Non-pigmented ciliary epithelial cell (primary cell): ENCODE measurements around the gene KBTBD12.
"Not testable (repeated sequence)": the region's sequence is repeated elsewhere in the genome, so short reads cannot be mapped to it uniquely, and the experiment has no call there.

Experiments
- DNase-seq: peaks from one replicate; pipeline ENCODE4 v3.0.0-alpha.2; 2010; ENCODE audit warnings: low read depth

KBTBD12 gene, protein sequence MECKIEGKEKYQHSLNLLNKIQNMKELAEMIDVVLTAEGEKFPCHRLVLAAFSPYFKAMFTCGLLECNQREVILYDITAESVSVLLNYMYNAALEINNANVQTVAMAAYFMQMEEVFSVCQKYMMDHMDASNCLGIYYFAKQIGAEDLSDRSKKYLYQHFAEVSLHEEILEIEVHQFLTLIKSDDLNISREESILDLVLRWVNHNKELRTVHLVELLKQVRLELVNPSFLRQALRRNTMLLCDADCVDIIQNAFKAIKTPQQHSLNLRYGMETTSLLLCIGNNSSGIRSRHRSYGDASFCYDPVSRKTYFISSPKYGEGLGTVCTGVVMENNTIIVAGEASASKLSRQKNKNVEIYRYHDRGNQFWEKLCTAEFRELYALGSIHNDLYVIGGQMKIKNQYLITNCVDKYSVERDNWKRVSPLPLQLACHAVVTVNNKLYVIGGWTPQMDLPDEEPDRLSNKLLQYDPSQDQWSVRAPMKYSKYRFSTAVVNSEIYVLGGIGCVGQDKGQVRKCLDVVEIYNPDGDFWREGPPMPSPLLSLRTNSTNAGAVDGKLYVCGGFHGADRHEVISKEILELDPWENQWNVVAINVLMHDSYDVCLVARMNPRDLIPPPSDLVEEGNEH

DNA sequence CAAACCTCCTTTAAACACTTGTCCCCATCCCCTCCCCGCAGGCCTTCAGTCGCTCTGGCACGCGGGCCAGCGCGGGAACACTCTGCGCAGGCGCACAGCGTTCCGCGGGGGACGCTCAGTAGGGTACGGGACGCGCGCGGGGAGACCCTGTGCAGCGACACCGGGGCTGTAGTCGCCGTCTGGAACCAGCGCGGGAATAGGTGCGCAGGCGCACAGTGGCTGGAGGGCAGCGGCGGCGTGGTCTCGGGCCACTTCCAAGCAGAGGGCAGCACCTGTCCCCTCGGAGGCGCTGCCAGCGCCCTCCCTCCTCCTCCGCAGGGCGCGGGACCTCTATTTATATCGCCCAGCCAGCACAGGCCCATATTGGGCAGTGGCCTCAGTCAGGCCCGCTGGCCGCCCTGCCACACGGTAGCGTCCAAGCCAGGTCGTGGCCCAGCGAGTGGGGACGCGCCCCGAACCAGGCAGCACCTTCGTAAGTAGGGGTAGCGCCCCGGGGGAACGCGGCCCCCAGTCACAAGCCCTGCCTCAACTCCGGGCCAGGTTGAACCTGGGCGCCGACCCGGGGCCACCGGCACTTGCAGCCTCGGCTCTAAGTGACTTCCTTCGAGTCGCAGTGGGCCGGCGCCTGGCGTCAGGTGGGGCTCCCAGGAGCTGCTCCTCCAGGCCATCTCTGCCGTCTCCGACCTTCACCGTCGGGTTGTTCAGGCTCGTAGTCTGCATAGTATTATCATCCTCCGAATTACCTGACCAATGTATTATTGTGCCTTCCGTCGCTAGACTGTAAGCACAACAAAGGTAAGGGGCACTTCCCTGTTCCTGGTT is at the start of gene KBTBD12:
KBTBD12 (plus strand) TSS at position 118 of the 822 bp plus-strand sequence. CDS start 7,830 bp downstream, outside the sequence.
- no peak for DNase-seq

- peak; percentile 47 for DNase-seq
Measured at GRCh38 chr3:127865941-127866340, 49.1 kb upstream of the KBTBD12 start.

GRCh38 chr3:127867412-127867811 is 47.6 kb upstream of the KBTBD12 start:
- DNase-seq = no peak

DNA sequence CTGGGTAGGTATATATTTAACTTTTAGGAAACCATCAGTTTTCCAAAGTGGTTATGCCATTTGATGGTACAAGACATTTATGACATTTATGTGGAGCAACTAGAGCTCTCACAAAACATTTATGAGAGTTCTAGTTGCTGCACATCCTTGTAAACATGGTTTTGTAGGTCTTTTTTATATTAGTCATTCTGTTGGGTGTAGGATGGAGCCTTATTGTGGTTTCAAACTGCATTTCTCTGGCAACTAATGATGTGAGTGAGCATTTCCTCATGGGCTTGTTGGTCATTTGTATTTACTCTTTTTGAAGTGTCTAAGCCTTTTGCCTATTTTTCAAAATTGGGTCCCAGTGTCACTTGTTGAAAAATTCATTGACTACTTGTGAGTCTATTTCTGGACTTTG is 47.0 kb upstream of the KBTBD12 start:
- DNase-seq = no peak

DNA sequence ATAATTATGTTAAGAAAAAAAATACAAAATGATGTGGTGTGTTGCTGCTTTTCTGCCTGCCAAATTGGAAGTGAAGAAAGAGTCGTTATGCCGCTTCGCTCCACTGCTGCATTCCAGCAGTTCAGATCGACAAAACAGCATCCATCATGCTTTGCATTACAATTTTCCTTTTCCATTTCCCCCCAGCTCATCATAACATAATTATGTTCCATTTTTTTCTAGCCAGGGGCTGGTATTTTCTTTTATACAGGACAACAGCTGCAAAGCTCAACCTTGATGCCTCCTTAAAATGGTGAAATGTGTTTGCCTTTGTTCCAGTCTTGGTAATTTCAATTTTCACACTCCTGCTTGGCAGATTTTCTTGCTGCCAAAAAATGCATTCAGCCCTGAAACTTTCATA is 44.9 kb upstream of the KBTBD12 start:
- DNase-seq = no peak

DNA sequence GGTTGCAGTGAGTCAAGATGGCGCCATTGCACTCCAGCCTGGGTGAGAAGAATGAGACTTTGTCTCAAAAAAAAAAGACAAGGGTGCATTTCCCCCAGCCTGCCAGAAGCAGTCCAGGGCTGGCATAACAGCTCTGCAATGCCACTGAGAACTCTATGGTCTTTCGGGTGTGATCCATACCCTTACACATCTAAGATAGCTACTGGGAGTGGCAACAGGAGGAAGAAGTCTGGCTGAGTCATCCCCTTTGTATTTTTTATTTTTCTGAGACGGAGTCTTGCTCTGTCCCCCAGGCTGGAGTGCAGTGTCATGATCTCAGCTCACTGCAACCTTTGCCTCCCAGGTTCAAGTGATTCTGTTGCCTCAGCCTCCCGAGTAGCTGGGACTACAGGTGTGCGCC is 40.9 kb upstream of the KBTBD12 start:
- DNase-seq = not testable (repeated sequence)

DNA sequence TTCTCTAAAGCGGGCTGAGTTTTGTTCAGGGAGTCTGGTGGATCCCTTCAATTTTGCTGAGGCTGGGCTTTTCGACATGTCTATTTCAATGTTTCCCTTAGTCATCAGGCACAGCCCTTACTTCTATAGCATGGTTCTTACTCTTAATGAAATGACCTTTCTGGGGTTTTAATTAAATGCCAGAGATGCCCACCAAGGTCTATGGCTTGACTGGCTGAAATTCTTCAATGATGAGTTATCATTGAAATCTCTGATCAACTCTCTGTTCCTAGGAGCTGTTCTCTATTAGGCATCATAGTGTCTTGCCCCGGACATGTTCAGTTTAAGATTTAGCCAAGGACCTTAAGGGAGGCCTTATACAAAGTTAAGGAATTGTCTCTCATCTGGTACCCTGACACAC is 33.4 kb upstream of the KBTBD12 start:
- DNase-seq = no peak

DNA sequence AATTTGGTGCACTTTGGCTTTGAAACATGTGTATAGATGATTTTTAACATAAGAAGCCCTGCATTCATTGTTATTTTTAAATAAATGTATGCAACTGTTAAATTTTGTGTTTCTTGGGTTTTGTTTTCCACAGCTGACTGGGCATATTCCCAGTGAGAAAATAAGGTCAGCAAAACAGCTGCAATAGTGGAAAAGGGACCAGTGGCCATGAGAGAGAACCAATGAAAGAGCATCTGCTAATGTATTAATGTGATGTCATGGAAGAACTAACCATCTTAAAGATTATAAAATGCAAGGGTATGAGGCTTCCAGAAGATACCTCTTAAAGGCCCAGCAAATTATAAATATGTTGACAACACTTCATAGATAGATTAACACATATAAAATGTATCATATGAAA is 31.0 kb upstream of the KBTBD12 start:
- no peak for DNase-seq

DNA sequence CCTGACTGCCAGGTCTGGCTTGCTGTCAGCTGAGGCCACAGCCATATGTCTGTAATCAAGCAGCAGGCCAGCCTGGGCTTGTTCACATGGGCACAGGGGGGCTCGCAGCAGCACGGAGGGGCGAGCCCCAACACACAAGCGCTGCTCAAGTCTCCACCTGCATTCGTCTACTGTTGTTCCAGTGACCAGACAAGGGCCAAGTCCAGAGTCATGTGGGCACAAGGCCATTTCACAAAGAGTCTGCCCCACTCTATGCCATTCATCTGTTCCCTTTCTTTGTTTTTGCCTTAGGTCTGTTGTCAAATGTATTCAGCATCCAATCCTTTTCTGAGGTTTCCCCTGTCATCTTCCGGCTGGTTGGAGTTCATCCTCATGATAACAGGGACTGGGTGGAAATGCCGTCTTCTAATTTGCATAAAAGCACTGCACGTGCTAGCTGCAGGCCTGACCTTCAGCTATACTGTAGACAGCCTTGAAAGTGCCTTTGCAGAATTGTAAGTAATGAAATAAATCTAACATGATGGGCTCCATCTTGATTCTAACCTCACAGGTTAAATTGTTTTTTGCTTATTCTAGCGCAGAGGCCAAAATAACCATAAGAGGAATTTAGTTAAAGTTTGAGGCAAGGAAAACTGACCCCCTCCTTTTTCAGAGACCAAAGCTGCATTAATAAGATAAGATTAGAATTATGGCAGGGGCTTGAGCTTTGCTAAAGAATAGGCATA is 28.6 kb upstream of the KBTBD12 start:
- DNase-seq = no peak

- no peak for DNase-seq
Measured at GRCh38 chr3:127886956-127887231, 28.1 kb upstream of the KBTBD12 start.

DNA sequence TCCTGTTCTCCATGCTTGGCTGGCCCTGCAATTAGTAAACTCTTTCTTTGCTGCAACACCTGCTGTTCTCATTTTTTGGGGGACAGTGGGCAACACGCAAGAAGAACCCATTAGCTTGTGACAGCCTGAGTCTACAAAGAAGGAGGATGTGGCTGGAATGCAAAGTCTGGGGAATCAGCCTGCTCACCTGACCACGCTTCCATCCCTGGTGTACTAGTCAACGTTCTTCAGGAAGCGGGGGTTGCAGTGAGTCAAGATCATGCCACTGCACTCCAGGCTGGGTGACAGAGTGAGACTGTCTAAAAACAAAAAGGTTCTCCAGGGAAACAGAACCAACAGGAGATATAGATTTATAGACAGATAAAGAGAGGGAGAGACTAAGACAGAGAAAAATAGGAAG is 27.7 kb upstream of the KBTBD12 start:
- no peak for DNase-seq

DNA sequence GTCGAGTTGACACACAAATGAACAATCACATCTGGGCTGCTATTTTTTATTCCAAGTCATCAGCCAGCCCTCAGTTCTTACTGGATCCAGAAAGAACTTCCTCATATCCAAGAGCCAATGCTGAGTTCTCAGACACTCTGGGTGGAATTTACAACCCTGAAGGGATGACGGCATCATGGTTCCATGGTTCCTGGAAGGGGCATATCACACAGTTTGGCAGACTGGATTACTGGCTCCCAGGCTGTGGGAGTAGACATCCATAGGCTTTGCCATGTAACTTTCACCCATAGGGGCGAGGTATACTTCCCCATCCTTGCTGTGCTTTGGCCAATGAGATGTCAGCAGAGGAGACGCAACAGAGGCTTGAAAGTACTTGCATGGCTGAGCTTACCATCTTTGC is 26.9 kb upstream of the KBTBD12 start:
- no peak for DNase-seq

DNA sequence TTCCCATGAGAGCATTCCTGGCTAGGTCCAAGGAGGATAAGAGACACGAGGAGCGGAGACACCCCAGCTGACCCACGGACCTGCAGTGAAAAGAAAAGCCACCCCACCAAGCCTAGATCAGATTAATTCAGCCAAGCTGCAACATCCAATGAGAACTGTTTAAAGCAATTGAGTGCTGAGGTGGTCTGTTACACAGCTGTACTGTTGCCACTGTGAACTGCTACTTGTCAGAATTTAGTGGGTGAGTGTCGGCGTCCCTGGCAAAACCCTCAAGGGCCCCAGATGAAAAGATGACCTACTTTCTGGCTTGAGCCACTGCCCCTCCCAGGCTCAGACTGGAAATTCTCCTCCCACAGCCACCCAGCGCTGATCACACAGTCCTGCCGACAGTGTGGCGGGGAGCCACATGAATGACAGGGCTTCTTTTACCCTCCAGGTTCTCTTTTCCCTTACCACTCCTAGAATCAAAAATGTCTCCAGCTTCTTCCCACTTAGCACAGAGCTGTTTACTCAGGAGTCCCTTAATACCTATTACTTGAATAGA is 26.4 kb upstream of the KBTBD12 start:
- no peak for DNase-seq

DNA sequence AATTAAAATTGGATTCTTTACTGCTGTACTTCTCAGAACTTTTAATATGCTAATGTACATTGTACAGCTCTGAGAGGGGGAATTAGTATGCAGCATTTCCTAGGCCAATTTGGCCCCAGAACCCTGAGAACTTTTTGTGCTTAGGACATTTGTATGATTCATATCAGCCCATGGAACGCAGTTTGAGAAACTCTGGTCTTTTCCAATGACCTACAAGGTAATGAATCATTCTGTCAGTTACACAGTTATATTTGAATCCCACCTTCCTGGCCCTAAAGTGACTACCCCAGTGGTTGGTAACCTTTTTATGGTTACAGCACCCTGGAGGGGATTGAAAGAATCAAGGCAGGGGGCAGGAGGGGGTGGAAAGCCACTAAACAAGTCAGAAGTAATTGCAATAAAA is 25.6 kb upstream of the KBTBD12 start:
- DNase-seq = peak; percentile 55

DNA sequence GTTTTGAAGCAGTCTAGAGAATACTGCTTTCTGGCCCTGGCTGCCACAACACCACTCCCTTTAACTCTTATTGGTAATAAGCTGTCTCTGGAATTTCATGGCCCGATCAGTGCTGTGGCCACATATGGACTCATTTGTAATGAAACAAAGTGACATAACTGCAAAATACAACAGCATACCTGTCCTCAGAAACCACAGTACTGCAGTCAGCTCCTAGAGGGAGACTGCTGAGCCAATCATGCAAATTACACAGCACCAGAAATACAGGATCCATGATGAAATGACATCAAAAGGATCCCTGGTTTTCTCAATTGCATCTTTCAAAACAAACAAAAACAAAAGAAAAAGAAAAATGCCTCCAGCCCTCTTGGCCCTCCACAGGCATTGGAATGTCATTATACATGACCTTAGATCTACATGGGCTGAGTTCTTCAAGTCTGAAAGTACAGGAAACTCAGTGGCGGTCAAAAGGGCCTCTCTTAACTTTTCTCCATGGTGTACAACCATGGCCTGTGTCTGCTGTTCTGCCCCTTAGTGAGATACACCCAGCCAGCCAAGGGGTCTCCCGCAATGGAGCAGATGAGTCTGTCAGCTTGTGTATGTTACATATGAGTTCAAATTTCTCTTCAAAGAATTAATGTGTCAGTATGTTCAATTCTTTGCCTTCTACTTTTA is 24.9 kb upstream of the KBTBD12 start:
- no peak for DNase-seq

DNA sequence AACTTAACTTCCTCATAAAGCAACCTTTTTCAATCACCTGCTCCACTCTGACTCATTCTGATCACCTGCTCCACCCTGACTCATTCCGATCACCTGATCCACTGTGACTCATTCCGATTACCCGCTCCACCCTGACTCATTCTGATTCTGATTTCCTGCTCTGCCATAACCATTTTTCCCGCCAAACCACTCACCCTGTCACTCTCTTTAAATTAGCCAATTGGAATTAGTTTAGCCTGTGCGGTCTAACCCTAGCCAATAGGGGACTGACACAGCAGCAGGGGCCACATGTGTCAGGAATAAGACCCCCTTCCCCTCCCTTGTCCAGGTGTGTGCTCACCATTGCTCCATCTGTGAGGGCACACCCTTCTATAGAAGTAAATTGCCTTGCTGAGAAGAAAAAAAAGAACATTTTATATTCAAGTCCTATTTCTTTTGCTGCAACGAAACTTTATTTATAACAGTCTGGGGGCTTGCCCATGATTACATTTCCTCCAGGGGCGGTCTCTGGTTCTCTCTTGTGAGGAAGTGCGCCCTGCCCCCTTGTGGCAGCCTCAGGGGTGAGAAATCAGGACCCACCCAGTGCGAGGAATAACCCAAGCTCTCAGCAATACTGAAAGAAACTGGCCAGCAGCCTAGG is 24.3 kb upstream of the KBTBD12 start:
- not testable (repeated sequence) for DNase-seq

DNA sequence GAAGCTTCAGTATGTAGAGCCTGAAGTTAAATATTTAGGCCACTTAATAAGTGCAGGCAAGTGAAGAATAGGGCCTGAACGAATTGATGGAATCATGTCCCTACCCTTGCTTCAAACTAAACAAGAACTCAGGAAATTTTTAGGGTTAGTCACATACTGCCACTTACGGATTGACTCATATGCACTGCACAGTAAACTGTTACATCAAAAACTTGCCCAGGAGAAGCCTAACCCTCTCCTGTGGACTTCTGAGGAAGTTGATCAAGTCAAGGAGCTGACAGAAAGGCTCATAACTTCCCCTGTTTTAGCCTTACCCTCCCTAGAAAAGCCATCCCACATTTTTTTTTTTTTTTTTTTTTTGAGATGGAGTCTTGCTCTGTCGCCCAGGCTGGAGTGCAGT is 20.6 kb upstream of the KBTBD12 start:
- DNase-seq = no peak

GRCh38 chr3:127899200-127899599 is 15.8 kb upstream of the KBTBD12 start:
- no peak for DNase-seq

DNA sequence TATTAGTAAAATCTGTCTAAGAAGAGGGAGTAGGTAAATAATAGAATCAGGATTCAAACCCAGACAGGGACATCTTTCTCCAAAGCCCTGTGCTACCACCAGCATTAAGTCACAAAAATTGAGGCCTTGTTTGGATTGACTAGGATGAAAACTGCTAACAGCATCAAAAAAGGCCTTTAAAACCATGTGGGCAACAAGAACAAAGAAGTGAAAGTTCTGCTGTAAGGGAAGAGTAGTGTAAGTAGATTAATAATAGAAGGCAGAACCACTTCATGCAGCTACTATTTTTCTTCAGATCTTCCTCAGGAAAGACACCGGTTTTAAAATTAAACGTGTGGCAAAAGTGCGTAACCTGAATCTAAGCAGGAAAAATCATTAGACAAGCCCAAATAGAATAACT is 15.3 kb upstream of the KBTBD12 start:
- DNase-seq = no peak

GRCh38 chr3:127900536-127900935 is 14.5 kb upstream of the KBTBD12 start:
- DNase-seq = no peak

DNA sequence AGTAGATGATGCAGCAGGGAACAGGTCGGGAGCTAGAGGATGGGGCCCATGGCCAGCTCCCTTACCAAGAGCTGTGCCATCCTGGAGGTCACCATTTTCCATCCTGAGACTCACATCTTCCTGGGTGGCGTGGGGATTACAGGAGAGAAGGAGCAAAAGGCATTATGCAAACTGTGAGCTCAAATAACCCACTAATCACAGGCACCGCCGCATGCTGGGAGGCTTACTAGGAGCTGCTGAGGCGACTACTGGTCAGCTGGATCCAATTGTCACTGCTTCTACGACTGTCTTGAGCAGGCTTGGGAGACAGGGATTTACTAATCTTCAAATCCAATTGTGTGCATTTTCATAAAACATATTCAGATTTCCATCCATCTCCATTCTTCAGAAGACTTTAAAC is 12.5 kb upstream of the KBTBD12 start:
- DNase-seq = no peak
